DMS153 (cell line): ENCODE measurements around the gene SOX3.

Experiments used
- DNase-seq: peaks from one replicate; lab custom pipeline; 2025; lab: John Stamatoyannopoulos, UW

SOX3 gene

DNA sequence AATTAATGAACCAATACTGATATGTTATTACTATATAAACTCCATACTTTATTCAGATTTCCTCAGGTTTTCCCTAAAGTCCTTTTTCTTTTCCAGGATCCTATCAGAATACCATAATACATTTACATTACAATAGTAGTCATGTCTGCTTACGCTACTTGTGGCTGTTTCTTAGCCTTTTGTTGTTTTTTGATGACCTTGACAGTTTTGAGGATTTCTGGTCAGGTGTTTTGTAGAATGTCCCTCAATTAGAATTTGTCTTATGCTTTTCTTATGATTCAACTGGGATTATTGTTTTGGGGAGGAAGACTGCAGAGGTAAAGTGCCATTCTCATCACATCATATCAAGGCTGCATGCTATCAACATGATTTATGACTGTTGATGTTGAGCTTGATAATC lies 9.1 kb downstream of the SOX3 start:
- DNase-seq = no peak

GRCh38 chrX:140492066-140492994 lies 12.5 kb downstream of the SOX3 start:
- no peak for DNase-seq

- DNase-seq = no peak
Measured at GRCh38 chrX:140480765-140481164, 24.1 kb downstream of the SOX3 start.

DNA sequence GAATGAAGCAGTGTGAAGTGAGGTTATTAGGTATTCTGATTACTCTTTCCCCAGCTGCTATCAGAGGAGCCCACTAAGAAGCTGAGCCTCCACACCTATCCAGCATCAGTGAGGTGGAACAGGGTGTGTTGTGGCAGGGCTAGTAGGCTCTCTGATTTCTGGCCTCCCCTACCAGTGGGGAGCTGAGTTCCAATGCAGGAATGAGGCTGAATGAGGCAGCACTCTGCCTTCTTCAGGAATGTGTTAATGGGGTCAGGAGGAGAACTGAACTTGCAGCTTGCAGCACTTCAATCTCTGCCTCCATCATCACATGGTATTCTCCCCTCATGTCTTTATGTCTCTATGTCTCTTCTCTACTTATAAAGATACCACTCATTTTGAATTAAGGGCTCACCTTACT lies 26.9 kb downstream of the SOX3 start:
- no peak for DNase-seq

DNA sequence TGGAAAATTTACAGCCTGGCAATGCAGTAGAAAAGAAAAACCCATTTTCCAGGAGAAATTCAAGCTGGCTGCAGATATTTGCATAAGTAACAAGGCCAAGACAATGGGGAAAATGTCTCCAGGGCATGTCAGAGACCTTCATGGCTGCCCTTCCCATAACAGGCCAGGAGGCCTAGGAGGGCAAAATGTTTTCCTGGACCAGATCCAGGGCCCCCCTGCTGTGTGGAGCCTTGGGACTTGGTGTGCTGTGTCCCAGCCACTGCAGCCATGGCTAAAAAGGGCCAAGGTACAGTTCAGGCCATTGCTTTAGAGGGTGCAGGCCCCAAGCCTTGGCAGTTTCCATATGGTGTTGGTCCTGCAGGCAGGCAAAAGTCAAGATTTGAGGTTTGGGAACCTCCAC lies 29.8 kb downstream of the SOX3 start:
- no peak for DNase-seq

GRCh38 chrX:140467211-140467610 lies 37.7 kb downstream of the SOX3 start:
- DNase-seq = no peak
